Naive thymus-derived CD4-positive, alpha-beta T cell (primary cell): ENCODE results near the gene PDZD2. TPM values are rescaled to one million over a fixed set of nuclear protein-coding genes. Genes with fewer than 3 reads are reported as not detected.

Experiments
- ATAC-seq: fragments of 150-1000 bp; cut with Tn5 transposase; 2 replicates; pipeline ENCODE4 v1.10.0; 2021; ENCODE audit warnings: mild to moderate bottlenecking, moderate library complexity
- CTCF ChIA-PET: fragments of 350-600 bp; sonication (Branson Sonifier 250); formaldehyde crosslinking; loops from one replicate; lab custom pipeline; 2021; ENCODE audit warnings: antibody characterized with exemption; lab: Charles Lee
- POLR2A ChIA-PET: fragments of 350-600 bp; sonication (Branson Sonifier 250); formaldehyde crosslinking; loops from one replicate; lab custom pipeline; 2021; ENCODE audit warnings: antibody characterized with exemption, inconsistent platforms; lab: Charles Lee
- DNase-seq, 9 donors: peaks; one replicate each; pipeline versions ENCODE4 v3.0.0 to v3.0.0-alpha.2; 2020 to 2022; ENCODE audit warnings: mixed read lengths in 1 of 9
- H3K27ac ChIP-seq: one replicate; pipeline ENCODE4 v1.7.0; 2013; ENCODE audit warnings: mild to moderate bottlenecking, low read depth, low read length, moderate library complexity
- H3K27me3 ChIP-seq, 2 donors: one replicate each; pipeline ENCODE4 v1.7.0; 2013; ENCODE audit warnings: low read length in 2 of 2, mild to moderate bottlenecking in 2 of 2, moderate library complexity in 2 of 2; ENCODE audit not compliant: control insufficient read depth in 2 of 2, insufficient read depth in 2 of 2
- H3K36me3 ChIP-seq, 3 experiments: 1 replicate in 2 of 3; 2 replicates in 1 of 3; pipeline ENCODE4 v1.7.0; 2013; ENCODE audit warnings: low read length in 3 of 3, mild to moderate bottlenecking in 3 of 3, moderate library complexity in 1 of 3; ENCODE audit not compliant: insufficient read depth in 3 of 3, control insufficient read depth in 2 of 3
- H3K4me1 ChIP-seq, 2 donors: one replicate each; pipeline ENCODE4 v1.7.0; 2013; ENCODE audit warnings: low read length in 2 of 2, mild to moderate bottlenecking in 2 of 2, moderate library complexity in 1 of 2; ENCODE audit not compliant: control insufficient read depth in 2 of 2, insufficient read depth in 2 of 2
- H3K4me3 ChIP-seq: 2 replicates; pipeline ENCODE4 v1.7.0; 2013; ENCODE audit warnings: mild to moderate bottlenecking, low read length
- H3K9me3 ChIP-seq, 3 experiments: 1 replicate in 2 of 3; 2 replicates in 1 of 3; pipeline ENCODE4 v1.7.0; 2013; ENCODE audit warnings: low read length in 3 of 3; ENCODE audit not compliant: control insufficient read depth in 2 of 3
- H3K27ac Mint-ChIP-seq, 9 donors: one replicate each; pipeline ENCODE4 v1.8.0; 2020 to 2022; ENCODE audit warnings: mixed read lengths in 9 of 9, mild to moderate bottlenecking in 8 of 9, moderate library complexity in 5 of 9, inconsistent platforms in 2 of 9
- H3K27me3 Mint-ChIP-seq, 5 donors: one replicate each; pipeline ENCODE4 v1.8.0; 2021 to 2022; ENCODE audit warnings: mixed read lengths in 5 of 5, mild to moderate bottlenecking in 1 of 5
- H3K36me3 Mint-ChIP-seq, 5 donors: one replicate each; pipeline ENCODE4 v1.8.0; 2020 to 2022; ENCODE audit warnings: mixed read lengths in 5 of 5, mild to moderate bottlenecking in 3 of 5, inconsistent platforms in 1 of 5
- H3K4me1 Mint-ChIP-seq, 7 donors: one replicate each; pipeline ENCODE4 v1.8.0; 2020 to 2022; ENCODE audit warnings: mixed read lengths in 7 of 7, mild to moderate bottlenecking in 3 of 7, inconsistent platforms in 1 of 7
- H3K4me3 Mint-ChIP-seq, 10 donors: one replicate each; pipeline ENCODE4 v1.8.0; 2020 to 2022; ENCODE audit warnings: mild to moderate bottlenecking in 10 of 10, mixed read lengths in 10 of 10, moderate library complexity in 6 of 10, inconsistent platforms in 2 of 10
- H3K9me3 Mint-ChIP-seq, 11 donors: one replicate each; pipeline ENCODE4 v1.8.0; 2020 to 2022; ENCODE audit warnings: mixed read lengths in 11 of 11, mild to moderate bottlenecking in 4 of 11, inconsistent platforms in 1 of 11, moderate library complexity in 1 of 11
- intact Hi-C, 2 donors: fragments of 100-400 bp; cut with micrococcal nuclease; formaldehyde crosslinking; loops; one replicate each; pipeline ENCODE4 v1.15.1; 2023
- polyA plus RNA-seq, 2 donors: library from polyadenylated mRNA; unstranded; fragments of 300-500 nt; fragmentation: Illumina TruSeq; gene quantifications; one replicate each; pipeline ENCODE4 v1.2.3, GENCODE V29; 2021
- total RNA-seq, 6 experiments: library from RNA in 5 of 6; stranded (reverse) in 5 of 6; gene quantifications; 1 replicate in 5 of 6; 2 replicates in 1 of 6; pipeline ENCODE4 v1.2.3 and lab custom pipeline; 2021 to 2026

Gene PDZD2
- total and polyA plus RNA-seq, 7 experiments from 2014 or later, result 1.1 to 2.7 (median 1.3) TPM; not detected in 1

DNA sequence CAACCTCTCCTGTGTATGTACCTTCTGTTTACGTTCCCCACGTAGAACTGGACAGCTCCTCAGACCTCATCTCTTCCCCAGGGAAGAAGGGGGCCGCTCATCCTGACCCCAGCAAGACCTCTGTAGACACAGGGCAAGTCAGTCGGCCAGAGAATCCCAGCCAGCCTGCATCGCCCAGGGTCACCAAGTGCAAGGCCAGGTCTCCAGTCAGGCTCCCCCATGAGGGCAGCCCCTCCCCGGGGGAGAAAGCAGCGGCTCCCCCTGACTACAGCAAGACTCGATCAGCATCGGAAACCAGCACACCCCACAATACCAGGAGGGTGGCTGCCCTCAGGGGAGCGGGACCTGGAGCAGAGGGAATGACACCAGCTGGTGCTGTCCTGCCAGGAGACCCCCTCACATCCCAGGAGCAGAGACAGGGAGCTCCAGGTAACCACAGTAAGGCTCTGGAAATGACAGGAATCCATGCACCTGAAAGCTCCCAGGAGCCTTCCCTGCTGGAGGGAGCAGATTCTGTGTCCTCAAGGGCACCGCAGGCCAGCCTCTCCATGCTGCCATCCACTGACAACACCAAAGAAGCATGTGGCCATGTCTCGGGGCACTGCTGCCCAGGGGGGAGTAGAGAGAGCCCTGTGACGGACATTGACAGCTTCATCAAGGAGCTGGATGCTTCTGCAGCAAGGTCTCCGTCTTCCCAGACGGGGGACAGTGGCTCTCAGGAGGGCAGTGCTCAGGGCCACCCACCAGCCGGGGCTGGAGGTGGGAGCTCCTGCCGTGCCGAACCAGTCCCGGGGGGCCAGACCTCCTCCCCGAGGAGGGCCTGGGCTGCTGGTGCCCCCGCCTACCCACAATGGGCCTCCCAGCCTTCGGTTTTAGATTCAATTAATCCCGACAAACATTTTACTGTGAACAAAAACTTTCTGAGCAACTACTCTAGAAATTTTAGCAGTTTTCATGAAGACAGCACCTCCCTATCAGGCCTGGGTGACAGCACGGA lies 448.5 kb downstream of the PDZD2 start:
- Histone ChIP-seq H3K36me3 (no peaks in the 10 kb centered on the region), H3K4me1 (no peaks in the 10 kb centered on the region), H3K27me3 (no peaks in the 10 kb centered on the region), H3K4me3 (no peak overlapping the region), H3K27ac (no peak overlapping the region), H3K9me3 (no peaks in the 10 kb centered on the region)
- intact Hi-C loops, result no loop called here
- no peaks in the 10 kb centered on the region for H3K4me1 Mint-ChIP-seq
- POLR2A ChIA-PET, result no interaction called here
- DNase-seq (no peak), ATAC-seq (no peak)
- H3K27me3 Mint-ChIP-seq, result no peaks in the 10 kb centered on the region
- CTCF ChIA-PET, result interaction anchor here (0.7 kb wide), 1 partner anchor 72 kb away, joined by 3 read pairs; no protein-coding TSS in a partner anchor
- no peak overlapping the region for H3K4me3 Mint-ChIP-seq
- H3K27ac Mint-ChIP-seq, result no peak overlapping the region
- peaks cover 0 to 18% (median 9%) of the 10 kb centered on the region in 5 donors for H3K36me3 Mint-ChIP-seq
- peaks cover 0 to 2% (median 0%) of the 10 kb centered on the region in 11 donors for H3K9me3 Mint-ChIP-seq

DNA sequence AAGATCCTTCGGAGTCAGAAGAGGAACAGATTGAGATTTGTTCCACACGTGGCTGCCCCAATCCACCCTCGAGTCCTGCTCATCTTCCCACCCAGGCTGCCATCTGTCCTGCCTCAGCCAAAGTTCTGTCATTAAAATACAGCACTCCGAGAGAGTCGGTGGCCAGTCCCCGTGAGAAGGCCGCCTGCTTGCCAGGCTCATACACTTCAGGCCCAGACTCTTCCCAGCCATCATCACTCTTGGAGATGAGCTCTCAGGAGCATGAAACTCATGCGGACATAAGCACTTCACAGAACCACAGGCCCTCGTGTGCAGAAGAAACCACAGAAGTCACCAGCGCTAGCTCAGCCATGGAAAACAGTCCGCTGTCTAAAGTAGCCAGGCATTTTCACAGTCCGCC lies 449.3 kb downstream of the PDZD2 start:
- Histone ChIP-seq H3K4me1 (no peaks in the 10 kb centered on the region), H3K4me3 (no peak overlapping the region), H3K27ac (no peak overlapping the region), H3K27me3 (no peaks in the 10 kb centered on the region), H3K36me3 (no peaks in the 10 kb centered on the region), H3K9me3 (no peaks in the 10 kb centered on the region)
- Mint-ChIP-seq H3K27me3 (no peaks in the 10 kb centered on the region), H3K27ac (no peak overlapping the region), H3K9me3 (peaks cover 0 to 2% (median 0%) of the 10 kb centered on the region in 11 donors), H3K4me3 (no peak overlapping the region), H3K4me1 (peaks cover 0 to 5% (median 3%) of the 10 kb centered on the region in 7 donors), H3K36me3 (peaks cover 0 to 18% (median 9%) of the 10 kb centered on the region in 5 donors)
- POLR2A ChIA-PET, result no interaction called here
- no peak for ATAC-seq
- DNase-seq, result no peak
- intact Hi-C loops, result no loop called here
- CTCF ChIA-PET, result interaction anchor here (0.7 kb wide), 1 partner anchor 71 kb away, joined by 3 read pairs; no protein-coding TSS in a partner anchor

DNA sequence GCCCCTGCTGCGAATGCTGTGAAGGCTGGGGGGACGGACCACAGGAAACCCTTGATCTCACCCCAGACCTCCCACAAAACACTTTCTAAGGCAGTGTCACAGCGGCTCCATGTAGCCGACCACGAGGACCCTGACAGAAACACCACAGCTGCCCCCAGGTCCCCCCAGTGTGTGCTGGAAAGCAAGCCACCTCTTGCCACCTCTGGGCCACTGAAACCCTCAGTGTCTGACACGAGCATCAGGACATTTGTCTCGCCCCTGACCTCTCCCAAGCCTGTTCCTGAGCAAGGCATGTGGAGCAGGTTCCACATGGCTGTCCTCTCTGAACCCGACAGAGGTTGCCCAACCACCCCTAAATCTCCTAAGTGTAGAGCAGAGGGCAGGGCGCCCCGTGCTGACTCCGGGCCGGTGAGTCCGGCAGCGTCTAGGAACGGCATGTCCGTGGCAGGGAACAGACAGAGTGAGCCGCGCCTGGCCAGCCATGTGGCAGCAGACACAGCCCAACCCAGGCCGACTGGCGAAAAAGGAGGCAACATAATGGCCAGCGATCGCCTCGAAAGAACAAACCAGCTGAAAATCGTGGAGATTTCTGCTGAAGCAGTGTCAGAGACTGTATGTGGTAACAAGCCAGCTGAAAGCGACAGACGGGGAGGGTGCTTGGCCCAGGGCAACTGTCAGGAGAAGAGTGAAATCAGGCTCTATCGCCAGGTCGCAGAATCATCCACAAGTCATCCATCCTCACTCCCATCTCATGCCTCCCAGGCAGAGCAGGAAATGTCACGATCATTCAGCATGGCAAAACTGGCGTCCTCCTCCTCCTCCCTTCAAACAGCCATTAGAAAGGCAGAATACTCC lies 450.4 kb downstream of the PDZD2 start:
- intact Hi-C loops, result no loop called here
- H3K4me1 Mint-ChIP-seq, result peaks cover 0 to 7% (median 4%) of the 10 kb centered on the region in 7 donors
- no peaks in the 10 kb centered on the region for H3K27me3 ChIP-seq
- H3K36me3 ChIP-seq, result no peaks in the 10 kb centered on the region
- H3K9me3 Mint-ChIP-seq, result peaks cover 0 to 2% (median 0%) of the 10 kb centered on the region in 11 donors
- H3K4me3 Mint-ChIP-seq, result no peak overlapping the region
- no peak overlapping the region for H3K27ac Mint-ChIP-seq
- H3K4me3 ChIP-seq, result no peak overlapping the region
- peaks cover 0 to 18% (median 9%) of the 10 kb centered on the region in 5 donors for H3K36me3 Mint-ChIP-seq
- no peaks in the 10 kb centered on the region for H3K27me3 Mint-ChIP-seq
- POLR2A ChIA-PET, result no interaction called here
- ATAC-seq, result no peak
- no peaks in the 10 kb centered on the region for H3K9me3 ChIP-seq
- CTCF ChIA-PET, result no interaction called here
- DNase-seq, result no peak
- no peak overlapping the region for H3K27ac ChIP-seq
- no peaks in the 10 kb centered on the region for H3K4me1 ChIP-seq

DNA sequence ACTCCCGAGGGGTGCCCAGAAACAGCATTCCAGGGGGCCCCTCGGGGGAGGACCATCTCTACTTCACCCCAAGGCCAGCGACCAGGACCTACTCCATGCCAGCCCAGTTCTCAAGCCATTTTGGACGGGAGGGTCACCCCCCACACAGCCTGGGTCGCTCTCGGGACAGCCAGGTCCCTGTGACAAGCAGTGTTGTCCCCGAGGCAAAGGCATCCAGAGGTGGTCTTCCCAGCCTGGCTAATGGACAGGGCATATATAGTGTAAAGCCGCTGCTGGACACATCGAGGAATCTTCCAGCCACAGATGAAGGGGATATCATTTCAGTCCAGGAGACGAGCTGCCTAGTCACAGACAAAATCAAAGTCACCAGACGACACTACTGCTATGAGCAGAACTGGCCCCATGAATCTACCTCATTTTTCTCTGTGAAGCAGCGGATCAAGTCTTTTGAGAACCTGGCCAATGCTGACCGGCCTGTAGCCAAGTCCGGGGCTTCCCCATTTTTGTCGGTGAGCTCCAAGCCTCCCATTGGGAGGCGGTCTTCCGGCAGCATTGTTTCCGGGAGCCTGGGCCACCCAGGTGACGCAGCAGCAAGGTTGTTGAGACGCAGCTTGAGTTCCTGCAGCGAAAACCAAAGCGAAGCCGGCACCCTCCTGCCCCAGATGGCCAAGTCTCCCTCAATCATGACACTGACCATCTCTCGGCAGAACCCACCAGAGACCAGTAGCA lies 451.3 kb downstream of the PDZD2 start:
- no peaks in the 10 kb centered on the region for H3K4me1 ChIP-seq
- intact Hi-C loops, result loop anchor here in 1 of 2 donors (5.0 kb wide), 1 partner anchor 453 kb away; the partner anchor contains the start of gene PDZD2
- no peaks in the 10 kb centered on the region for H3K27me3 Mint-ChIP-seq

DNA sequence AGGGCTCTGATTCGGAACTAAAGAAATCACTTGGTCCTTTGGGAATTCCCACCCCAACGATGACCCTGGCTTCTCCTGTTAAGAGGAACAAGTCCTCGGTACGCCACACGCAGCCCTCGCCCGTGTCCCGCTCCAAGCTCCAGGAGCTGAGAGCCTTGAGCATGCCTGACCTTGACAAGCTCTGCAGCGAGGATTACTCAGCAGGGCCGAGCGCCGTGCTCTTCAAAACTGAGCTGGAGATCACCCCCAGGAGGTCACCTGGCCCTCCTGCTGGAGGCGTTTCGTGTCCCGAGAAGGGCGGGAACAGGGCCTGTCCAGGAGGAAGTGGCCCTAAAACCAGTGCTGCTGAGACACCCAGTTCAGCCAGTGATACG lies 451.8 kb downstream of the PDZD2 start:
- no peaks in the 10 kb centered on the region for H3K4me1 ChIP-seq
- H3K36me3 ChIP-seq, result no peaks in the 10 kb centered on the region
- DNase-seq, result no peak
- Mint-ChIP-seq H3K4me3 (no peak overlapping the region), H3K27ac (no peak overlapping the region), H3K9me3 (peaks cover 0 to 2% (median 0%) of the 10 kb centered on the region in 11 donors), H3K4me1 (peaks cover 0 to 7% (median 4%) of the 10 kb centered on the region in 7 donors), H3K36me3 (peaks cover 0 to 18% (median 7%) of the 10 kb centered on the region in 5 donors), H3K27me3 (no peaks in the 10 kb centered on the region)
- no peak overlapping the region for H3K4me3 ChIP-seq
- ChIA-PET CTCF (interaction anchor here (0.6 kb wide), 1 partner anchor 86 kb away, joined by 3 read pairs; no protein-coding TSS in a partner anchor), POLR2A (no interaction called here)
- no peak overlapping the region for H3K27ac ChIP-seq
- intact Hi-C loops, result loop anchor here in 1 of 2 donors (5.0 kb wide), 1 partner anchor 453 kb away; the partner anchor contains the start of gene PDZD2
- H3K9me3 ChIP-seq, result no peaks in the 10 kb centered on the region
- no peaks in the 10 kb centered on the region for H3K27me3 ChIP-seq
- ATAC-seq, result no peak

More for the DNA sequence above, 451.3 kb downstream of the PDZD2 start:
- CTCF ChIA-PET, result interaction anchor here (0.6 kb wide), 1 partner anchor 86 kb away, joined by 3 read pairs; no protein-coding TSS in a partner anchor
- peaks cover 0 to 2% (median 0%) of the 10 kb centered on the region in 11 donors for H3K9me3 Mint-ChIP-seq
- Histone ChIP-seq H3K36me3 (no peaks in the 10 kb centered on the region), H3K4me3 (no peak overlapping the region), H3K27me3 (no peaks in the 10 kb centered on the region), H3K9me3 (no peaks in the 10 kb centered on the region), H3K27ac (no peak overlapping the region)
- no peak for ATAC-seq
- peaks cover 0 to 18% (median 9%) of the 10 kb centered on the region in 5 donors for H3K36me3 Mint-ChIP-seq
- no peak for DNase-seq
- POLR2A ChIA-PET, result no interaction called here
- no peak overlapping the region for H3K27ac Mint-ChIP-seq
- no peak overlapping the region for H3K4me3 Mint-ChIP-seq
- peaks cover 0 to 7% (median 4%) of the 10 kb centered on the region in 7 donors for H3K4me1 Mint-ChIP-seq
